Measurements from ENCODE around the gene THBD. TPM values are rescaled to one million over a fixed set of nuclear protein-coding genes. Genes with fewer than 3 reads are reported as not detected.

Gene THBD
- total RNA-seq, 5 donors from 2014 or later (not counting 1 experiment from before 2014, with no cell fraction given) = 0.07 to 0.23 (median 0.16) TPM

DNA sequence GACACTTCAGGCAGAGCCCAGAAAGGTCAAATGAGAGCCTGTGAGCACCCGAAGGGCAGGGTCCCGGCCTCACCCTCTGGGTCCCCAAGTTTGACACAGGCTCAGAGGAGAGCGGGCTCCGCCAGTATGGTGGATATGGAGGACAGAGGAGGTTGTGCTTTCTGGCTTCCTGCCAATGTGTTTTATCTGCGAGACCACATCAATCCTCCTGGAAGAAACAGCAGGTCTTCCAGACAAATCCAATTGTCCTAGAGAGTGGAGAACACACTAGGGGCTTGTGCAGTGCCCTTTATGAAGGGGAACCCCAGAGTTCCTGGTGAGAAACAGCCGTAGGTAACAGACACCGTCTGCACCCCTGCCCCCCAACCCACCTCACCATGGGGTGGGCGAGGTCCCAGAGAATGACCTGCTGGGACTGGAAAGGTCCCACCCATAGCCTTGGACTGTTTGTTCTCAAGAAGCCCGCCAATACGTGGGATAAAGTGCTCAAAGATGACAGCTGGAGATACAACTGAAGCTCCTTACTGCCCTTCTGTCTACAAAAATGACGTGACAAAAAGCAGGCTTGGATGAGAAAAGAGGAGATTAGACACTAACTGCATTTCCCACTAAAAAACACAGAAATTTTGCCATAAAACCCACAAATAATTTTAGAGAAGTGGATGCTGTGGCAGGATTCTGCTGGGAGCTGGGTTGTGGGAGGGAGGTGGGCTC is 38.3 kb downstream of the THBD start:
- Histone ChIP-seq H3K4me1 (ENCODE audit: control insufficient read depth in 1 of 2, extremely low read depth in 1 of 2, insufficient read depth in 2 of 2, low read length in 2 of 2) (no peaks in the 10 kb centered on the region), H3K36me3 (ENCODE audit: control insufficient read depth in 2 of 2, extremely low read depth in 1 of 2, insufficient read depth in 1 of 2, low read length in 1 of 2) (no peaks in the 10 kb centered on the region), H3K27me3 (replicated peaks in 1 of 2; ENCODE audit: control insufficient read depth in 2 of 2, extremely low read depth in 1 of 2, insufficient read depth in 2 of 2, low read length in 1 of 2) (peaks cover 0 to 8% of the 10 kb centered on the region in 2 experiments), H3K27ac (ENCODE audit: low read length) (no peak overlapping the region), H3K4me3 (ENCODE audit: control insufficient read depth in 1 of 2, extremely low read depth in 1 of 2, low read length in 1 of 2) (no peak overlapping the region), H3K9me3 (no peaks in the 10 kb centered on the region)
- 92% methylated on average over 6 of the region's 11 CpGs for WGBS (ENCODE audit: insufficient coverage)
- no peaks in the 10 kb centered on the region for H3K27me3 Mint-ChIP-seq
- ChIA-PET POLR2A (no interaction called here), CTCF (no interaction called here)
- H3K27ac Mint-ChIP-seq = no peak overlapping the region
- H3K4me3 Mint-ChIP-seq = no peak overlapping the region
- no peaks in the 10 kb centered on the region for H3K4me1 Mint-ChIP-seq
- H3K9me3 Mint-ChIP-seq = no peaks in the 10 kb centered on the region
- DNase-seq = no peak
- ATAC-seq (replicated peaks in 1 of 4) = no peak
- H3K36me3 Mint-ChIP-seq = no peaks in the 10 kb centered on the region

GRCh38 chr20:23010096-23010495 is 39.4 kb downstream of the THBD start:
- WGBS (ENCODE audit: insufficient coverage) = 90% methylated on average over 2 of the region's 5 CpGs
- ATAC-seq (replicated peaks in 1 of 4) = no peak

DNA sequence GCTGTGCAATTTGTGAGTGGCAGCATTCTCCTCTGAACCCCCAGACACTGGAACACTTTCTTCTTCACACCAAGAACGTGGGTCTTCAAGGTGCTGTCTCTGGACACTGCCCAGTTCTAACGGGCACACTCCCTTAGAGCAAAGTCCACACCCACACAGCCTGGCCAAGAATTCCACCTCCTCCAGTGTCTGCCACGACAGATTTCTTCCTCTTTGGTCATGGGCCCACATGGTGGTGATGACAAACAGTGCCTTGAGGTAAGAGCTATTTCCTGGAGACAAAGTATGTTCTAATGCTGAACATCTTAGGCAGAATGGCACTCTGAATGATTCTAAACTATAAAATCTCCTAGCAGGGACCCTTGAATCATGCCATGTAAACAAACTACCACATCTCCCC is 39.8 kb downstream of the THBD start:
- POLR2A ChIA-PET = no interaction called here

More at GRCh38 chr20:23010096-23010495, 39.4 kb downstream of the THBD start:
- no peak for DNase-seq
- Histone ChIP-seq H3K36me3 (ENCODE audit: control insufficient read depth in 2 of 2, extremely low read depth in 1 of 2, insufficient read depth in 1 of 2, low read length in 1 of 2) (no peaks in the 10 kb centered on the region), H3K27ac (ENCODE audit: low read length) (no peak overlapping the region), H3K4me3 (ENCODE audit: control insufficient read depth in 1 of 2, extremely low read depth in 1 of 2, low read length in 1 of 2) (no peak overlapping the region), H3K27me3 (replicated peaks in 1 of 2; ENCODE audit: control insufficient read depth in 2 of 2, extremely low read depth in 1 of 2, insufficient read depth in 2 of 2, low read length in 1 of 2) (peaks cover 0 to 8% of the 10 kb centered on the region in 2 experiments), H3K9me3 (no peaks in the 10 kb centered on the region), H3K4me1 (ENCODE audit: control insufficient read depth in 1 of 2, extremely low read depth in 1 of 2, insufficient read depth in 2 of 2, low read length in 2 of 2) (no peaks in the 10 kb centered on the region)
- Mint-ChIP-seq H3K9me3 (no peaks in the 10 kb centered on the region), H3K4me1 (no peaks in the 10 kb centered on the region), H3K4me3 (no peak overlapping the region), H3K27ac (no peak overlapping the region), H3K27me3 (no peaks in the 10 kb centered on the region), H3K36me3 (no peaks in the 10 kb centered on the region)
- CTCF ChIA-PET = no interaction called here
- POLR2A ChIA-PET = no interaction called here

DNA sequence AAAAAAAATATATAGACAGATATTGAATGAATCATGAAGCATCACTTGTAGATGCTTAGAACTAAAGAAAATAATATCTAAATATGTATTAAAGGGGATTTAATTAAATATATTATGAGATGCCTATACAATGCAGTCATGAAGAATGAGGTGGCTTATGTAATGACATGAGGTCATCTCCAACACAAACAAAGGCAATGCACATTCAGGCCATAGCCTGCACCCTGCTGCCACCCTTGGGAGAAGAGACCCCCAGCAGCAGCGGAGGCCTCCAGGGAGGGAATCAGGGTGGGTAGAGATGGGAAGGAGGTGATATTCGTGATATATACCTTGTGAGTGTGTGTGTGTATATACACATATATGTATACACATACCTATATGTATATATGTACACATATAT is 40.8 kb downstream of the THBD start:
- H3K4me3 ChIP-seq (ENCODE audit: control insufficient read depth in 1 of 2, extremely low read depth in 1 of 2, low read length in 1 of 2) = no peak overlapping the region
- Mint-ChIP-seq H3K4me1 (no peaks in the 10 kb centered on the region), H3K36me3 (no peaks in the 10 kb centered on the region), H3K4me3 (no peak overlapping the region), H3K27ac (no peak overlapping the region), H3K27me3 (no peaks in the 10 kb centered on the region), H3K9me3 (no peaks in the 10 kb centered on the region)
- H3K9me3 ChIP-seq = no peaks in the 10 kb centered on the region
- DNase-seq = no peak
- CTCF ChIA-PET = no interaction called here
- no CpG with 5 or more reads among the region's 2 CpGs for WGBS (ENCODE audit: insufficient coverage)
- no peak for ATAC-seq (replicated peaks in 1 of 4)
- no peak overlapping the region for H3K27ac ChIP-seq (ENCODE audit: low read length)
- no peaks in the 10 kb centered on the region for H3K4me1 ChIP-seq (ENCODE audit: control insufficient read depth in 1 of 2, extremely low read depth in 1 of 2, insufficient read depth in 2 of 2, low read length in 2 of 2)
- peaks cover 0 to 8% of the 10 kb centered on the region in 2 experiments for H3K27me3 ChIP-seq (replicated peaks in 1 of 2; ENCODE audit: control insufficient read depth in 2 of 2, extremely low read depth in 1 of 2, insufficient read depth in 2 of 2, low read length in 1 of 2)
- POLR2A ChIA-PET = no interaction called here
- H3K36me3 ChIP-seq (ENCODE audit: control insufficient read depth in 2 of 2, extremely low read depth in 1 of 2, insufficient read depth in 1 of 2, low read length in 1 of 2) = no peaks in the 10 kb centered on the region

More for the DNA sequence above, 39.8 kb downstream of the THBD start:
- no peaks in the 10 kb centered on the region for H3K36me3 Mint-ChIP-seq
- no peak overlapping the region for H3K27ac Mint-ChIP-seq
- H3K9me3 Mint-ChIP-seq = no peaks in the 10 kb centered on the region
- Histone ChIP-seq H3K27ac (ENCODE audit: low read length) (no peak overlapping the region), H3K9me3 (no peaks in the 10 kb centered on the region), H3K36me3 (ENCODE audit: control insufficient read depth in 2 of 2, extremely low read depth in 1 of 2, insufficient read depth in 1 of 2, low read length in 1 of 2) (no peaks in the 10 kb centered on the region), H3K4me1 (ENCODE audit: control insufficient read depth in 1 of 2, extremely low read depth in 1 of 2, insufficient read depth in 2 of 2, low read length in 2 of 2) (no peaks in the 10 kb centered on the region), H3K4me3 (ENCODE audit: control insufficient read depth in 1 of 2, extremely low read depth in 1 of 2, low read length in 1 of 2) (no peak overlapping the region), H3K27me3 (replicated peaks in 1 of 2; ENCODE audit: control insufficient read depth in 2 of 2, extremely low read depth in 1 of 2, insufficient read depth in 2 of 2, low read length in 1 of 2) (peaks cover 0 to 8% of the 10 kb centered on the region in 2 experiments)
- 67% methylated on average over 2 of the region's 3 CpGs for WGBS (ENCODE audit: insufficient coverage)
- no peak for ATAC-seq (replicated peaks in 1 of 4)
- no peaks in the 10 kb centered on the region for H3K27me3 Mint-ChIP-seq
- H3K4me1 Mint-ChIP-seq = no peaks in the 10 kb centered on the region
- CTCF ChIA-PET = no interaction called here
- H3K4me3 Mint-ChIP-seq = no peak overlapping the region
- no peak for DNase-seq

DNA sequence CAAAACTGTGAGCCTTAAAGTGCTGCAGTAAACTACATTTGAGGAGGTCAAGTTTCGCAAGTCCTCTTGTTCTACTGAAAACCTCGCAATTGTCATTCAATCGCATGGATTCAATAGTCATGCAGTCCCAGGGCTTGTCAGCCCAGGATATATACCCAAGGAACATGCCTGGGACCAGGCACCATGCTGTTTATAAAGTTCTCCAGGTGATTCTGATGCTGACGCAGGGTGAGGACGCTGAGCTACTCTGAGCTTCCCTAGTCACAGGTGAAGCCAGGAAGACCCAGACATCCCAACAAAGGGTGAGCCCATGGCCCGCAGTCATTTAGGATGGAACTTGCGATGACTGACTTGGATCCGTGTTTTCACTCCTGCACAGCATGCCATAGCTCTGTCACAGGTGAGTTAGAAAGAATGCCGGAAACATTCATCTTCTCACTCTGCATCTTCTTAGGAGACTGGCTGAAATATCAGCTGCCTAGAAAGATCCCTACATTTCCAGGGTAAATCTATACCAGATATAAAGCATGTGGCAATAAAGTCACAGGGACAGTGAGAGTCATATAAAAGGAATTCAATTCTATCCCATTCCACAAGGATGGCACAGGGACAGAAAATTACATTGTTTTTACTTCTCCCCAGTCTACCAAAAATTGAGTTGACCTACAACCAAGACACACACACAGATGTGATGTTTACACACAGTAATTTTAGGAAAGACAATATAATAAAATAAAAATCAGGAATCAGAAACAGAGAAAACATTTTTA is 41.4 kb downstream of the THBD start:
- H3K4me3 ChIP-seq (ENCODE audit: control insufficient read depth in 1 of 2, extremely low read depth in 1 of 2, low read length in 1 of 2) = no peak overlapping the region
- peaks cover 0 to 8% of the 10 kb centered on the region in 2 experiments for H3K27me3 ChIP-seq (replicated peaks in 1 of 2; ENCODE audit: control insufficient read depth in 2 of 2, extremely low read depth in 1 of 2, insufficient read depth in 2 of 2, low read length in 1 of 2)
- no peak for DNase-seq
- Mint-ChIP-seq H3K27ac (no peak overlapping the region), H3K4me3 (no peak overlapping the region), H3K27me3 (no peaks in the 10 kb centered on the region), H3K4me1 (no peaks in the 10 kb centered on the region), H3K36me3 (no peaks in the 10 kb centered on the region), H3K9me3 (no peaks in the 10 kb centered on the region)
- POLR2A ChIA-PET = no interaction called here
- H3K4me1 ChIP-seq (ENCODE audit: control insufficient read depth in 1 of 2, extremely low read depth in 1 of 2, insufficient read depth in 2 of 2, low read length in 2 of 2) = no peaks in the 10 kb centered on the region
- H3K27ac ChIP-seq (ENCODE audit: low read length) = no peak overlapping the region
- no peak for ATAC-seq (replicated peaks in 1 of 4)
- CTCF ChIA-PET = no interaction called here
- no peaks in the 10 kb centered on the region for H3K9me3 ChIP-seq
- 90% methylated on average over 8 of the region's 9 CpGs for WGBS (ENCODE audit: insufficient coverage)
- no peaks in the 10 kb centered on the region for H3K36me3 ChIP-seq (ENCODE audit: control insufficient read depth in 2 of 2, extremely low read depth in 1 of 2, insufficient read depth in 1 of 2, low read length in 1 of 2)

- Histone ChIP-seq H3K4me1 (ENCODE audit: control insufficient read depth in 1 of 2, extremely low read depth in 1 of 2, insufficient read depth in 2 of 2, low read length in 2 of 2) (no peaks in the 10 kb centered on the region), H3K9me3 (no peaks in the 10 kb centered on the region), H3K36me3 (ENCODE audit: control insufficient read depth in 2 of 2, extremely low read depth in 1 of 2, insufficient read depth in 1 of 2, low read length in 1 of 2) (no peaks in the 10 kb centered on the region), H3K27ac (ENCODE audit: low read length) (no peak overlapping the region), H3K4me3 (ENCODE audit: control insufficient read depth in 1 of 2, extremely low read depth in 1 of 2, low read length in 1 of 2) (no peak overlapping the region), H3K27me3 (replicated peaks in 1 of 2; ENCODE audit: control insufficient read depth in 2 of 2, extremely low read depth in 1 of 2, insufficient read depth in 2 of 2, low read length in 1 of 2) (peaks cover 0 to 8% of the 10 kb centered on the region in 2 experiments)
- Mint-ChIP-seq H3K27ac (no peak overlapping the region), H3K36me3 (no peaks in the 10 kb centered on the region), H3K9me3 (no peaks in the 10 kb centered on the region), H3K27me3 (no peaks in the 10 kb centered on the region), H3K4me3 (no peak overlapping the region), H3K4me1 (no peaks in the 10 kb centered on the region)
- WGBS (ENCODE audit: insufficient coverage) = no CpG with 5 or more reads among the region's 3 CpGs
- DNase-seq (no peak), ATAC-seq (replicated peaks in 1 of 4) (no peak)
- ChIA-PET CTCF (no interaction called here), POLR2A (no interaction called here)
Measured at GRCh38 chr20:23007462-23007861, 42.0 kb downstream of the THBD start.

All from T-cell (primary cell).